ENCODE measurements around the gene TRIM66. TPM values are rescaled to one million over a fixed set of nuclear protein-coding genes. Genes with fewer than 3 reads are reported as not detected.

TRIM66 gene
- polyA plus RNA-seq, 2 donors = 2.0 to 4.8 TPM

- H3K27ac ChIP-seq (ENCODE audit: low read depth in 2 of 2, low read length in 1 of 2) = peak overlapping the region; percentile 46 to 99
- H3K9me3 ChIP-seq (ENCODE audit: control insufficient read depth in 2 of 2, insufficient read depth in 1 of 2, low read depth in 1 of 2, low read length in 1 of 2) = no peaks in the 10 kb centered on the region
- no peaks in the 10 kb centered on the region for H3K27me3 ChIP-seq (ENCODE audit: control insufficient read depth in 1 of 2, insufficient read depth in 2 of 2, low read length in 2 of 2)
- WGBS, 2 donors = 51 to 74% methylated on average over 4 of the region's 4 CpGs
- H3K4me1 ChIP-seq (ENCODE audit: control insufficient read depth in 2 of 2, insufficient read depth in 2 of 2, low read length in 1 of 2) = peaks cover 20 to 39% of the 10 kb centered on the region in 2 donors
- H3K36me3 ChIP-seq (ENCODE audit: control insufficient read depth in 2 of 2, insufficient read depth in 2 of 2, low read length in 1 of 2) = peaks cover 2 to 21% of the 10 kb centered on the region in 2 donors
- H3K4me3 ChIP-seq (ENCODE audit: low read depth in 1 of 2, low read length in 2 of 2) = no peak overlapping the region
Measured at GRCh38 chr11:8714622-8715225, 32.3 kb upstream of the TRIM66 start.

- Histone ChIP-seq H3K36me3 (ENCODE audit: control insufficient read depth in 2 of 2, insufficient read depth in 2 of 2, low read length in 1 of 2) (peaks cover 2 to 21% of the 10 kb centered on the region in 2 donors), H3K27ac (ENCODE audit: low read depth in 2 of 2, low read length in 1 of 2) (peak overlapping the region; percentile 12 to 99), H3K4me3 (ENCODE audit: low read depth in 1 of 2, low read length in 2 of 2) (no peak overlapping the region), H3K9me3 (ENCODE audit: control insufficient read depth in 2 of 2, insufficient read depth in 1 of 2, low read depth in 1 of 2, low read length in 1 of 2) (no peaks in the 10 kb centered on the region), H3K27me3 (ENCODE audit: control insufficient read depth in 1 of 2, insufficient read depth in 2 of 2, low read length in 2 of 2) (no peaks in the 10 kb centered on the region), H3K4me1 (ENCODE audit: control insufficient read depth in 2 of 2, insufficient read depth in 2 of 2, low read length in 1 of 2) (peaks cover 22 to 39% of the 10 kb centered on the region in 2 donors)
- WGBS, 2 donors = 83 to 86% methylated on average over 8 of the region's 8 CpGs
Measured at GRCh38 chr11:8713760-8714454, 31.4 kb upstream of the TRIM66 start.

DNA sequence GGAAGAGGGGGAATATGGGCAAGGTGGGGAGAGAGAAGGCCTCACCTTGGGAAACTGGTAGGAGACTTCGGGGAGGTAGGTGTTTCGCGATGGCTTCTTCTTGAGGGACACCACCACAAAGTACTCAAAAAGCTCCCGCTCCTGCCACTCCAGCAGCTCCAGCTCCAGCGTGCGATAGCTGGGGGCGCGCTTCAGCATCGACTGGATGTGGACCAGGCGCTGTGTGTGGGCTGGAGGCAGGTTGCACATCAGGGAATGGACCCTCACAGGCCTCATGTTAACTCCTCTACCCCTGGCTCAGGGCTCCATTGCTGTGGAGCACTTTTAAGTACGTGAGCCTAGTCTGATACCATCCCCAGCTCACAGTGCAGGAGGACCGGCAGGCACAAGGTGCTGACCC lies 30.0 kb upstream of the TRIM66 start:
- Histone ChIP-seq H3K27me3 (ENCODE audit: control insufficient read depth in 1 of 2, insufficient read depth in 2 of 2, low read length in 2 of 2) (no peaks in the 10 kb centered on the region), H3K27ac (ENCODE audit: low read depth in 2 of 2, low read length in 1 of 2) (peak overlapping the region in 1 of 2 donors; percentile 13), H3K4me1 (ENCODE audit: control insufficient read depth in 2 of 2, insufficient read depth in 2 of 2, low read length in 1 of 2) (peaks cover 20 to 33% of the 10 kb centered on the region in 2 donors), H3K4me3 (ENCODE audit: low read depth in 1 of 2, low read length in 2 of 2) (no peak overlapping the region), H3K9me3 (ENCODE audit: control insufficient read depth in 2 of 2, insufficient read depth in 1 of 2, low read depth in 1 of 2, low read length in 1 of 2) (no peaks in the 10 kb centered on the region), H3K36me3 (ENCODE audit: control insufficient read depth in 2 of 2, insufficient read depth in 2 of 2, low read length in 1 of 2) (peaks cover 2 to 21% of the 10 kb centered on the region in 2 donors)
- 95 to 96% methylated on average over 12 of the region's 12 CpGs for WGBS, 2 donors

DNA sequence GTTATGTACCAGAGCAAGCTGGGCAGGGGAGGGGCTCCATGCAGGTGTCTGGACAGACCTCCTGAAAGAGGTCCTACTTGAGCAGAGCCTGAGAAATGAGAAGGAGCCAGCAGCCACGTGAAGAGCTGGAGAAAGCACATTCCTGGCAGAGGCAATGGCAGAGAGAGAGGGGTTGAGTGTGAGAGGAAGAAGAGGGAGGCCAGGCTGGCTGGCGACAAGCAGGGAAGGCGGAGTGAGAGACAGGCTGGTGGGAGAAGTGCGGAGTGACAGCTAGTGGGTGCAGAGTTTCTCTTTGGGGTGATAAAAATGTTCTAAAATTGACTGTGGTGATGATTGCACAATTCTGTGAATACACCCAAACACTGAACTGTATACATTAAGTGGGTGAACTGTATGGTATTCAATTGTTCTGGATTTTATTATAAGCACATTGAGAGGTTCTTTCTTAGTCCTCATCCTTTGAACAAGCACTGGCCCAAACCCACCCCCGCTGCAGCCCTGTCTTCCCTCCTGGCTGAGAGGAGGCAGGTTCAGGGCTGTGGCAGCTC lies 29.5 kb upstream of the TRIM66 start:
- WGBS, 2 donors = 77 to 80% methylated on average over 5 of the region's 5 CpGs
- Histone ChIP-seq H3K4me3 (ENCODE audit: low read depth in 1 of 2, low read length in 2 of 2) (no peak overlapping the region), H3K27ac (ENCODE audit: low read depth in 2 of 2, low read length in 1 of 2) (peak overlapping the region in 1 of 2 donors; percentile 13), H3K9me3 (ENCODE audit: control insufficient read depth in 2 of 2, insufficient read depth in 1 of 2, low read depth in 1 of 2, low read length in 1 of 2) (no peaks in the 10 kb centered on the region), H3K27me3 (ENCODE audit: control insufficient read depth in 1 of 2, insufficient read depth in 2 of 2, low read length in 2 of 2) (no peaks in the 10 kb centered on the region), H3K4me1 (ENCODE audit: control insufficient read depth in 2 of 2, insufficient read depth in 2 of 2, low read length in 1 of 2) (peaks cover 19 to 27% of the 10 kb centered on the region in 2 donors), H3K36me3 (ENCODE audit: control insufficient read depth in 2 of 2, insufficient read depth in 2 of 2, low read length in 1 of 2) (peaks cover 4 to 23% of the 10 kb centered on the region in 2 donors)

- Histone ChIP-seq H3K4me3 (ENCODE audit: low read depth in 1 of 2, low read length in 2 of 2) (no peak overlapping the region), H3K36me3 (ENCODE audit: control insufficient read depth in 2 of 2, insufficient read depth in 2 of 2, low read length in 1 of 2) (peaks cover 11 to 29% of the 10 kb centered on the region in 2 donors), H3K27me3 (ENCODE audit: control insufficient read depth in 1 of 2, insufficient read depth in 2 of 2, low read length in 2 of 2) (no peaks in the 10 kb centered on the region), H3K9me3 (ENCODE audit: control insufficient read depth in 2 of 2, insufficient read depth in 1 of 2, low read depth in 1 of 2, low read length in 1 of 2) (no peaks in the 10 kb centered on the region), H3K27ac (ENCODE audit: low read depth in 2 of 2, low read length in 1 of 2) (peak overlapping the region; percentile 39 to 73), H3K4me1 (ENCODE audit: control insufficient read depth in 2 of 2, insufficient read depth in 2 of 2, low read length in 1 of 2) (peaks cover 14 to 15% of the 10 kb centered on the region in 2 donors)
- WGBS, 2 donors = 83 to 86% methylated on average over 4 of the region's 4 CpGs
Measured at GRCh38 chr11:8709777-8710176, 27.3 kb upstream of the TRIM66 start.

DNA sequence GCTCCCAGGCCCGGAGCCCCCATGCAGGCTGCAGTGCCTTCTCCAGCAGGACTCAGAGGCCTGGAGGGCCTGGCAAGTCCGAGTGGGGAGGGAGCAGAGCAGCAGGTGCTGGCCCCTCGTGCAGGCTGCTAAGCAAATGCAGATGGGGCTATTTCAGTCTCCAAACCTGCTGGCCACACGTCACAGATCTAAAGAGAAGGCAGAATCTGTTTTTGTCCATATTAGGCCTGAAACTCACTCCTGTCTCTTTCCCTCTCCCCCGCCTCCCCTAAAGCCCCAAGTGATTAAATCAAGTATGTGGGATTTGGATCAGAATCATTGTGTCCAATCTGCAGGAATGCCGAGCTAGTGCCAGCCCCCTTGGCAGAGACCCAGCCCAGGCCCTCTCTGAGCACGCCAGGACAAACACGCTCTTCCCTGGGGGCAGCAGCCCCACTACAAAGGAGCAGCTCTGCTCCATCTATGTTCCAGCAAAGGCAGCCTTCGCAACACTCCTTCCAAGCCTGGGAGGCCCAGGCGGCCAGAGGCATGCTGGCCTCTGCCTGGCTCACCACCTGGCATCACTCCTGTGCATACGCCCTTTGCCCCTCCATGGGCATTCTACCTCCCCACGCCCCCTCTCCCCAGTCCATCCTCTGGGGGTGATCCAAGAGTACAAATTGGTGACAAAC lies 26.7 kb upstream of the TRIM66 start:
- H3K9me3 ChIP-seq (ENCODE audit: control insufficient read depth in 2 of 2, insufficient read depth in 1 of 2, low read depth in 1 of 2, low read length in 1 of 2) = no peaks in the 10 kb centered on the region
- no peak overlapping the region for H3K4me3 ChIP-seq (ENCODE audit: low read depth in 1 of 2, low read length in 2 of 2)
- peaks cover 10% of the 10 kb centered on the region in 2 donors for H3K4me1 ChIP-seq (ENCODE audit: control insufficient read depth in 2 of 2, insufficient read depth in 2 of 2, low read length in 1 of 2)
- 31 to 42% methylated on average over 12 of the region's 12 CpGs for WGBS, 2 donors
- peak overlapping the region; percentile 70 to 82 for H3K27ac ChIP-seq (ENCODE audit: low read depth in 2 of 2, low read length in 1 of 2)
- H3K27me3 ChIP-seq (ENCODE audit: control insufficient read depth in 1 of 2, insufficient read depth in 2 of 2, low read length in 2 of 2) = no peaks in the 10 kb centered on the region
- peaks cover 11 to 30% of the 10 kb centered on the region in 2 donors for H3K36me3 ChIP-seq (ENCODE audit: control insufficient read depth in 2 of 2, insufficient read depth in 2 of 2, low read length in 1 of 2)

GRCh38 chr11:8707541-8708191 lies 25.2 kb upstream of the TRIM66 start:
- H3K9me3 ChIP-seq (ENCODE audit: control insufficient read depth in 2 of 2, insufficient read depth in 1 of 2, low read depth in 1 of 2, low read length in 1 of 2) = no peaks in the 10 kb centered on the region
- no peaks in the 10 kb centered on the region for H3K27me3 ChIP-seq (ENCODE audit: control insufficient read depth in 1 of 2, insufficient read depth in 2 of 2, low read length in 2 of 2)
- H3K27ac ChIP-seq (ENCODE audit: low read depth in 2 of 2, low read length in 1 of 2) = peak overlapping the region; percentile 70 to 90
- 35 to 54% methylated on average over 10 of the region's 10 CpGs for WGBS, 2 donors
- no peak overlapping the region for H3K4me3 ChIP-seq (ENCODE audit: low read depth in 1 of 2, low read length in 2 of 2)
- H3K36me3 ChIP-seq (ENCODE audit: control insufficient read depth in 2 of 2, insufficient read depth in 2 of 2, low read length in 1 of 2) = peaks cover 14 to 33% of the 10 kb centered on the region in 2 donors
- H3K4me1 ChIP-seq (ENCODE audit: control insufficient read depth in 2 of 2, insufficient read depth in 2 of 2, low read length in 1 of 2) = peaks cover 6 to 9% of the 10 kb centered on the region in 2 donors

GRCh38 chr11:8706673-8707432 lies 24.4 kb upstream of the TRIM66 start:
- H3K27me3 ChIP-seq (ENCODE audit: control insufficient read depth in 1 of 2, insufficient read depth in 2 of 2, low read length in 2 of 2) = no peaks in the 10 kb centered on the region
- peak overlapping the region; percentile 70 to 75 for H3K27ac ChIP-seq (ENCODE audit: low read depth in 2 of 2, low read length in 1 of 2)
- no peaks in the 10 kb centered on the region for H3K9me3 ChIP-seq (ENCODE audit: control insufficient read depth in 2 of 2, insufficient read depth in 1 of 2, low read depth in 1 of 2, low read length in 1 of 2)
- H3K4me1 ChIP-seq (ENCODE audit: control insufficient read depth in 2 of 2, insufficient read depth in 2 of 2, low read length in 1 of 2) = peaks cover 6 to 12% of the 10 kb centered on the region in 2 donors
- no peak overlapping the region for H3K4me3 ChIP-seq (ENCODE audit: low read depth in 1 of 2, low read length in 2 of 2)
- 88 to 89% methylated on average over 14 of the region's 14 CpGs for WGBS, 2 donors
- H3K36me3 ChIP-seq (ENCODE audit: control insufficient read depth in 2 of 2, insufficient read depth in 2 of 2, low read length in 1 of 2) = peaks cover 14 to 36% of the 10 kb centered on the region in 2 donors

Data from esophagus (tissue), 2 donors.